ENCODE measurements around the gene RPS6KA5.
A peak's percentile ranks its signal among the peaks of the same experiment; 100 is the strongest.
"Not testable (repeated sequence)": the region's sequence is repeated elsewhere in the genome, so short reads cannot be mapped to it uniquely, and the experiment has no call there.

RPS6KA5 gene

DNA sequence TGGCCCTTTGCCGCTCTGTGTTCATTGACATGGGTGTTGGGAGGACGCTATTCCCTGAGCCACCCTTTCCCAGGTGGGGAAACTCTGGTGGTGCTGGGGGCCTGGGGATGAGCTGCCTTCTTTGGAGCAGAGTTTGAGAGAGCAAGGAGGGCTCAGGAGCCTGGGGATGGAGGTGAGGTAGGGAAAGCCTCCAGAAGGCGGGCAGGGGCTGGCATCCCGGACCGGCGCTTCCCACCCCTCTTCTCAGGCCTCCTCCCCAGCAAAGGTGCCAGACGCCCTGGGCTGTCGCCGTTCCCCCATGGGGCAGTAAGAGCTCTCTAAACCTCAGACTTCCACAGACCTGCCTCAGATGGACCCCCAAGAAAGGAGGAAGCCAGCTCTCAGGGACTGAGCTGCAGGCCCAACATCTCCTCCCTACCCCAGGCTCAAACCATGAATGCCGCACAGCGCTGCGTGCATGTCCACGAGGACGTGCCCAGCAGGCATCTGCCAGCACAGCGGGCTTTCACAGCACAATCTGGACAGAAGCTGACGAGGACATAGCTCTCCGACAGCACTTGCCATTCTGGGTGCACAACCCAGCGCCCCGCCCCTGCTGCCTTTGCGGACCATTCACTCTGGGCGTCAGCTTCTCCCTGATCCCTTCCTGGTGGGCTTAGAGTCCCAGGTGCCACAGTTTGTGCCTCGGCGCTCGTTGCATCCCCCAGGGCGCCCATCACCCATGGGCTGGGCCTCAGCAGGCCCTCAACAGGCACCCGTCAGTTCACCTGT lies 229.3 kb downstream of the RPS6KA5 start:
- DNase-seq (ENCODE audit: low read depth) = no peak

DNA sequence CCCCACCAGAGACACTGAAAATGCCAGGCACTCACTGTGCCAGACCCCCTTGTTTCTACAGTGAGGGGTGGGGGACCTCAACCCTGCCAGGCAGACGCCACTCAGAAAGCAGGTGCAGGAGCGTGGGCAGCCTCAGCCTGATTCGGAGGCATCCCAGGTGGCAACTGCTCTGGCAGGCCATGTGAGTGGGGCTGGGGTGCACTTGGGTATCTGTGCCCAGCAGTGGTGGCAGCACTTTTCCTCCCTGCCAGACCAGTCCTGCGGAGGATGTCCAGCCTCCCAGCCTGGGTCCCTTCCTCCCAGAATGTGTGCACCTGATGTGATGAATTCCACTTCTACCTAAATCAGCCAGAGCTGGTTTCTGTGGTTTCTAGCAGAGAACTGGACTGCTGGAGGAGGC lies 230.8 kb downstream of the RPS6KA5 start:
- DNase-seq (ENCODE audit: low read depth) = no peak

DNA sequence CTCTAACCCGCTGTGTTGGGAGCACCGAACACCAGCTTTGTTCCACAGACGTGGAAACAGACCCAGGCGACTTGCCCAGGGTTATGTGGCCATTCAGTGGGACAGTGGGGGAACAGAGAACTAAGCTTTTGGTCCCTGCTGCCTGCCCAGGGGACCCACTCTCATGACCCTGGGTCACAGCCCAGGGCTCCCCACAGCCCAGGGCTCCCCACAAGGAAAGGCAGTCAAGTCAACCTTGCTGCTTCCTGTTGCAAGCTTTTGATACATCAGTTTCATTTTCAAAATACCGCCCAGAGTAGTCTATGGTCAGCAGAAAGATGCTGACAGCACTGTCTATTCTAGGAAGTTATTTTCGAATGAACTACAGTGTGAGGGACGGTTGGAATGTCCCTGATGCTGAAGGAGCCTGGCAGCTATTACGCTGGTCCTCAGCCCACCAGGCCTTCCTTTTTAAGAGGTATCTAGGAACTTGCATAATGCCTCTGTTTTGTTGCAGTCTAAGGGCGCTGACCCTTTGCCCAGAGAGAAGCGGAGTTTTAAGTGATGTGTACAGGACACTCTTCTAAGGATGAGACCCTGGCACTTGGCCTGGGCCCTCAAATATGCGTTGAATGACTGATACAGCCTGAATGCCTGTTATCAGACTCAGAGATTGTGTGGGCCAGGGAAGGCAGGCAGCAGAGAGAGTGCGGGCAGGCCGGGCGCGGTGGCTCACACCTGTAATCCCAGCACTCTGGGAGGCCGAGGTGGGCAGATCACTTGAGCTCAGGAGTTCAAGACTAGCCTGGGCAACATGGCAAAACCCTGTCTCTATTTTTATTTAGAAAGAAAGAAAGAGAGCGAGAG lies 231.6 kb downstream of the RPS6KA5 start:
- DNase-seq (ENCODE audit: low read depth) = no peak

DNA sequence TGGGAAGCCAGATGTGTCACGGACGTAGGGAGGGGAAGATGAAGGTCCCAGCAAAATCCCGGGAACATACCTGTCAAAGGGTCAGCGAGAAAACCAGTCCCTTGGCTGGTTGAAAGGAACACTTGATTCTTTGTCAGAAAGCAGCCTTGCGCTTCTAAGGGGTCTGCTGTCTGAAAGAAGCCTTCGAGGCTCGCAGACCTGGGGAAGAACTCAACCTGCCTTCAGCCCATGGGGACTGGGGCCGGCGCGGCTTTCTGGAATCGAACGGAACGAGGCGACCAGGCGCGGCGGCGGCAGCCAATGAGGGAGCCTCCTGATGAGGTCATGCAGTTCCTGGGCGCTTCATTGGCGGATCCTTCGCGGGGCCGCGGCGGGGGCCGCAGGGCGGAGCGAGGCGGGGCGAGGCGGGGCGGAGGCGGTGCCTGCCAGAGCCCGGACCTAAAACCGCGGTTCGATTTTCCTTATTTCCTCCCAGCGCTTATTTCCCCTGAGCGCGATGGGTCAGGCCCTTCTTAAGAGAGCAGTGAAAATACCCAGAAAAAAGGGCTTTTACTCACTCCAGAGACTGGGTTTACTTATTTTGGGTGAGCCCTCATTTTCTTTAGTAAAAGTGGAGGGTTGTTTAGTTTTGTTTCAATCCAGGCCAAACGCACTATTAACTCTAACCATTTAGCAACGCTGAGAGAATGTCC lies 232.4 kb downstream of the RPS6KA5 start:
- peak; percentile 83 for DNase-seq (ENCODE audit: low read depth)

DNA sequence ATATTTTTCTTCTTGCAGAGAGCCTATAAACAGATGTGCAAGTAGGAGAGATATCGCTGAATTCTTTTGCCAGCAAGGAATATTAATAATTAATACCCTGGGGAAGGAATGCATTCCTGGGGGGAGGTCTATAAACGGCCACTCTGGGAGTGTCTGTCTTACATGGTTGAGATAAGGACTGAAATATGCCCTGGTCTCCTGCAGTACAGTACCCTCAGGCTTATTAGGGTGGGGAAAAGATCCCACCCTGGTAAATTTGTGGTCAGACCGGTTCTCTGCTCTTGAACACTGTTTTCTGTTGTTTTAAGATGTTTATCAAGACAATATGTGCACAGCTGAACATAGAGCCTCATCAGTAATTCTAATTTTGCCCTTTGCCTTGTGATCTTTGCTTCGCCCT lies 236.9 kb downstream of the RPS6KA5 start:
- DNase-seq (ENCODE audit: low read depth) = not testable (repeated sequence)

DNA sequence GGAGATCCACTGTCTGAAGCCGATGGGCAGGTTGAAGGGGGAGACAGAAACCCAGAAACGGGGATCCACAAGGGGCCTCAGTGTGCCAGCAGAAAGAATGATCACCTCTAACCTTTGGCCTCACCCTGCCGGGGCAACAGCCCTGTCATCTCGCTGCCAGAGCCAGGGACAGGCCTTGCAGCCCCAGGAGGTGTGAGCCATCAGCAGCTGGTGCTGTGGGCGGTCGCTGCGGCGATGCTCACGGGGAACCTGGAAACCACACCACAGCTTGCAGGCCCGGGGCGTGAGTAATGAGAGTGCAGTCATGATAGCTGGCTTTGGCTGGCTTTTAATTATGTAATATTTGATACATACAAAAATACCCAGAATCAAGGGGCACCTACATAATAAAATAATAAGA lies 239.5 kb downstream of the RPS6KA5 start:
- DNase-seq (ENCODE audit: low read depth) = peak; percentile 74

DNA sequence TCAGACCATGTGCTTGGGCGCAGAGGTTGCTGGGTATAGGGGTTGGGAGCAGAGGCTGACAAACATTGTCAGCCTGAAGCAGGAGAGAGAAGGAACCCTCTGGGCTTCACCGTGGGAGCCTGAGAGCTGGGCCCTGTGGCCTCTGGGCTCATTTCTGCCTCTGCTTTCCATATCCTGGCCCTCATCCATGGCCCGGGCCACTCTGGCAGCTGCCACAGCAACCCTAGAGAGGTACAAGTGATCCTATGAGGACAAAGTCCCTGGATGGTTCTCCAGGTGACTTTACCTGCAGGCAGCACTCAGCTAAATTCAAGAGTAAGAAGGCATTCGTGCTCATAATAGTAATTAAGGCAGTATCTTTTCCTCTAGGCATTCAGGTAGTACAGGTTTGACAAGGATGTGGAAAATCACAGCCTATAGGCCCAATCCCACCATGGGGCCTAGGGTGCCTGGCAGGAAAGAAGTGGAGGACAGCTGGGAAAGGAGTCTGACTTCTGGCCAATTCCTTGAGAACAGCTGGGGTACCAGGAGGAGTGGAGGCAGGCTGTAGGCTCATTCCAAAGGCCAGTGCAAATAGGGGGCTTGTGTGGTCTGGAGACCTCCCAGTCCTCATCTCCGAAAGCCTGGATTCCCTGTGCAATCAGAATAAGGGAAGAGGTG lies 240.6 kb downstream of the RPS6KA5 start:
- DNase-seq (ENCODE audit: low read depth) = no peak

DNA sequence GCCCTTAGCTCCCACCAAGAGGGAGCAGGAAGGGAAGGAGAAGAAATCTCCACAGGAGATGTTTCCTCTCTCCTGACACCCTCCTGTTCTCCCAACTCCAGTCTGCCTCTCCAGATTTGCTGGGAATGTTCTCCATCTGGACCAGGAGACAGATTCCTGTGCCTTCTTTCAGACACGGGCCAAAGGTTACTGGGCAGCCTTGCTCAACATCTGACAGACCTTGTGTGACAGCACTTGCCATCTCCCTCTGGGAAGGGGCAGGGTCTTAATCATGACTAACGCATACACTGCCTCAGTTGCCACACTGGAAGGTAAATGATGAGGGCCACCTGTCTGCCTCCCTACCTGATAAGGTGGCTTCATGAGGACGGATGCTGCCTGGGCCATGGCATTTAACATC lies 241.7 kb downstream of the RPS6KA5 start:
- DNase-seq (ENCODE audit: low read depth) = no peak

DNA sequence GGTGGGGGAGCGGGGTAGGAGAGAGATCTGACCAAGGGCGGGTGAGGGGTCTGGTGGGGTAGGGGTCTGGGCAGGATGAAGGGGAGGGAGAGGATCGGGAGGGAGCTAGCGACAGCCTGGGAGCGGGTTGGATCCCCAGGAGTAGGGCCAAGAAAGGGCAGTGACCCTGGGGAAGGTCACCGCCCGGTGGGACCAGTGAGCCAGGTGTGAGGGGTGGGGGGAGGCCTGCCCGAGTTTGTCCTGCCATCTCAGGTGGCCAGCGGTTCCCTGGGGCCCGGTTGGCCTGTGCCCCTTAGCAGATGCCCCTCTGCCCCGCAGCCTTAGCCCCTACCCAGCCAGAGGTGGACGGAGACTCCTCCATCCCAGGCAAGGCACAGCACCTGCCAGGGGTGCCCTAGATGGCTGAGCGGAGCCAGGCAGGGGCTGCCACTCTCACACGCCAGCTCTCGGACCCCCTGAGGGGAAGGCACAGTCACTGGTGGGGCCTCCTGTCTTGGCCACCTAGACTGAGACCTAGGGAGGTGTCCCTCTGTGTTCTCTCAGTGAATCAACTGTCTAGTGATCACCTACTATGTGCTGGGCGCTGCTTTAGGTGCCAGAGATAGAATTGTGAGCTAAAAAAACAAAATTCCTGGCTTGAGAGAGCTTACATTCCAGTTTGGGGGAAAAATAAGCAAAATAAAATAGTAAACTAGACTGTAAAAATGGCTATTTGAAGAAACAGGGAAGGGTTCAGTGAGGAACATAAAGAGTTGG lies 243.6 kb downstream of the RPS6KA5 start:
- no peak for DNase-seq (ENCODE audit: low read depth)

DNA sequence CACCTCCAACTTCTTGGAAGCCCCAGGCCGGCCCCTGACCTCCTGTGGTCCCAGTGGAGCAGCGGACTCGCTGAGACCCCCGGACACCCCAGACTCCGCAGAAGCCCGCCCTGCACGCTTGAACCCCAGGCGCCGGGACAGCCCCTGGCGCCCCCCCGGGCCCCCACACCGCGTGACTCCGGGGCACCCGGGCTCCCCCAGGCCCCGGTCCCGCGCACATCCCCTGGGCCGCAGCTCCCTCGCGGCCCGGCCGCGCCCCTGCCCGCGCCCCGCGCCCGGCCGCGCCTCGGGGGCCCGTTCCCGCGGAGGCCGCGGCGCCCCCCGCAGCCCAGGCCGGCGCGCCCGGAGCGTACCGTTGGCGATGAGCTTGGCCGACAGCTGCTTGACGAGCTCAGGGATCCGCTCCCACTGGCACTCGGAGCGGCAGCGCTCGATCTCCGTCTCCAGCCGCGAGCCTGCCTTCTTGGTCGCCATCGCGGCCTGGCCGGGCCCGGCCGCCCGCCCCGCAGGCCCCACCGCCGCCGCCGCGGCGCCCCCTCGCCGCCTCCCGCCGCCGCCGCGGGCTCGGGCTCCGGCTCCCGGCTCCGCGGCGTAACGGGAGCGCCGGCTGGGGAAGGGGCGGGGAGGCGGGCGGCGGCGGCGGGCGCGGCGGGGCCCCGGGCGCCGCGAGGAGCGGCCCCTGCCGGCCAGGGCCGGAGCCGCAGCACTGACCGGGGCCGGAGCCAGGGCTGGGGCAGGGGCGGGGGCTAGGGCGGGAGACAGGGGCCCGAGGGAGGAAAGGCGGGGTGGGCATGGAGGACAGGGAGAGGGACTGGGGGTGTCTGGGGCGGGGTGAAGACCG lies 244.4 kb downstream of the RPS6KA5 start, which contains the start of gene TTC7B:
Gene TTC7B, minus strand, starts transcription at position 609 of the 841 bp plus-strand sequence. Its CDS starts 135 bp downstream, at position 474.
- DNase-seq (ENCODE audit: low read depth) = no peak

DNA sequence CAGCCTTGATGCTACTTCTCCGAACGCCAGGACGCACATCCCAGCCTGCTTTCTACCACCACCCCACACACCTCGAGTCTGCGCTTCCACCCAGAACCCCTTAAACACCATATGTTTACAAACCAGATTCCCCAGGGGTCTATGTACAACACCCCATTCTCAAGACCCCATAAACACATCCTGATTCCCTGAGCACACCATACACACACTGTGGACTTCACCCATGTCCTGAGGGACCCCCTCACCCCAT lies 244.9 kb downstream of the RPS6KA5 start:
- DNase-seq (ENCODE audit: low read depth) = no peak

DNA sequence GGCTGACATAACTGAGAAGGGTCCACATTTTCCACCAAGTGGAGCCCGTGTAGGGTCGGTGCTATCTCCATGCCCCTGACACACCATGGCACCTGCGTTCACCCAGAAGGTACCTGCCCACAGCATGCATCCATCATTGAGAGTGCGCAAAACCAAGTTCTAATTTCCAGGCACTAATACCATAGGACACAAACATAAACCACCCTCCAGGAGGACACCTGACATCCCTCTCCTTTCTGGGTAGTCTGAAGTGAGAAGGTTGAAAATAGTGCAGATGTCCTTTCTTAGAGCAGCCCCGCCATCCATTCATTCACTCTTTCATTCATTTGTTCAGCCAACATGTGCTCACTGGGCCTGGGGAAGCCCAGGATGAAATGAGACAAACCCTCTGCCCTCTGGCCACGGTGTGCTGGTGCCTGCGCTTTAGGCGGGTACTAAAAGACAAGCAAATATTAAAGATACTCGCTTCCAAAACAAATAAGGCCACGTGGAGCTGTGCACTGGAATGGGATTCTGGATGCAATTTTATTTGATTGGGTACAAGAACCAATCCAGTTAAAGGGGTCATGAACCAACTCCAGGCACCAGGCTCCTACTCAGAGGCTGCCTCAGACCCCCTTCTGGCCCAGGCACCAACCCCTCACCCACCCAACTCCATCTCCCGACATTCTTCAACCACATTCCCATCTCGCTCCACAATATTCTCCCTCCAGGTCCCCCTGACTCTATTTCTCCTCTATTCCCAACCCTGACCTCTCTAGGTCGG lies 245.5 kb downstream of the RPS6KA5 start:
- DNase-seq (ENCODE audit: low read depth) = no peak

DNA sequence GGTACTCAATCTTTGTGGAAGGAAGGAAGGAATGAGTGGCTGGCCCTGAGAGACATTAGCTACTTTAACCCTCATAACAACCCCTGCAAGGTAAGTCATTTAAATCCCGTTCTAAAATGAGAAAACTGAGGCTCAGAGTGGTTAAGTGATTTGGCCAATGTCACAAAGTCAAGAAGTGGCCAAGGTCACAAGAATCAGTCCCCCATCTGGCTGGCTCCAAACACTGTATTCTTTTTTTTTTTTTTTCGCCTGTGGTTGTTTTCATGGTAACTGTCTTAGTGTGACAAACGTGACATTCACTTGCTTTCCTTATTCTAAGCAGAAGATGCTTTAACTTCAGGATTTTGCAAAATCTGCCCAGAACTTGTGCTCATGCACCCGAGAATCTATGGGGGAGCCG lies 247.0 kb downstream of the RPS6KA5 start:
- no peak for DNase-seq (ENCODE audit: low read depth)

DNA sequence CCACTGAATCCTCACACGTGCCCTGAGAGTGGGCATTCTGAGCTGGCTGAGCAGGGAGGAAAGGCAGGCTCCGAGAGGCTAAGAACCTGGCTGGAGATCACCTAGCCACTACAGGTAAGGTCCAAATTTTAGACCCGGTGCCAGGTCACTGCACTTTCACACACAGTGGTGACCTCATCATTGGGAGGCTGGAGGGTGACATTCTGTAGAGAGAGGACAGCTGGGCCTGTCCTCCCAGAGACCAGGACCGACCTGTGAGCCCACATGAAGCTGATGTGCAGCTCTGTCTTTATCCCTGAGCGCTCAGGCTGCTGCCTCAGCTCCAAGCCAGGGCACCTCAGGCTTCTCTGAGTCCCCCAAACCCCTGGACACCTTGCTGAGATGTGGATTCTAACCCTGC lies 248.3 kb downstream of the RPS6KA5 start:
- DNase-seq (ENCODE audit: low read depth) = no peak

DNA sequence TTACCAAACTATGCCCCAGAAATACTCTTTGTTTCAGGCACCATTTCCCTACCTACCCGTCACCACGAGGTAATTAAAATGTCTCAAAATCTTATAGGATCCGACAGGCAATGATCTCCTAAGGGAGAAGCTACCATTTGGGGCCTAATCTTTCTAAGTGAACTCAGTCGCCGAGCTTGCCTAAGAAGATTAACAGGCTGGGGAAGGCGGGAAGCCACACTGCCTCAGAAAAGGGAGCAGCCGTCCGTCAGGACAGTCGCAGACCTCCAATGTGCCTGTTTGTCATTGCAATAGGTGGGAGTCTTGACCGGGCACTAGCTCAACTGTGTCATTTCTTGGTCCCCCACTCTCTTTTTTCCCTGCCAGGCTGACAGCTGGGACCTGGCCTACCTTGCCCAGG lies 248.8 kb downstream of the RPS6KA5 start:
- DNase-seq (ENCODE audit: low read depth) = no peak

DNA sequence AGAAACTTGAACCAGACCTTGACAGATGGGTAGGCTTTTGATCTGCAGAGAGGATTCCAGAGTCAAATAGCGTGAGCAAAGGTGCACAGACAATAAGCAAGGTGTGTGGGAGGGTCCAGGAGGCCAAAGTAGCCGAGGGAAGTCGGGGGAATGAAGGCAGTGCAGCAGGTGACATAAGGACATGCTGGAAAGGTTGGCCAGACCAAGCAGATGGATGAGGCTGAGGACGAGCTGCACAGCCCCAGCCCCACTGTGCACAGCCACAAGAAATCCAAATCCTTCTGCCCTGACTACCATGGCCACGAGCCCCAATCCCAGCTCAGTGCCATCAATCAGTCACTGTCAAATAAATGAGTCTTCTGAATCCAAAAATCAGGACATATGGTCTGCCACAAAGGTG lies 249.6 kb downstream of the RPS6KA5 start:
- no peak for DNase-seq (ENCODE audit: low read depth)

DNA sequence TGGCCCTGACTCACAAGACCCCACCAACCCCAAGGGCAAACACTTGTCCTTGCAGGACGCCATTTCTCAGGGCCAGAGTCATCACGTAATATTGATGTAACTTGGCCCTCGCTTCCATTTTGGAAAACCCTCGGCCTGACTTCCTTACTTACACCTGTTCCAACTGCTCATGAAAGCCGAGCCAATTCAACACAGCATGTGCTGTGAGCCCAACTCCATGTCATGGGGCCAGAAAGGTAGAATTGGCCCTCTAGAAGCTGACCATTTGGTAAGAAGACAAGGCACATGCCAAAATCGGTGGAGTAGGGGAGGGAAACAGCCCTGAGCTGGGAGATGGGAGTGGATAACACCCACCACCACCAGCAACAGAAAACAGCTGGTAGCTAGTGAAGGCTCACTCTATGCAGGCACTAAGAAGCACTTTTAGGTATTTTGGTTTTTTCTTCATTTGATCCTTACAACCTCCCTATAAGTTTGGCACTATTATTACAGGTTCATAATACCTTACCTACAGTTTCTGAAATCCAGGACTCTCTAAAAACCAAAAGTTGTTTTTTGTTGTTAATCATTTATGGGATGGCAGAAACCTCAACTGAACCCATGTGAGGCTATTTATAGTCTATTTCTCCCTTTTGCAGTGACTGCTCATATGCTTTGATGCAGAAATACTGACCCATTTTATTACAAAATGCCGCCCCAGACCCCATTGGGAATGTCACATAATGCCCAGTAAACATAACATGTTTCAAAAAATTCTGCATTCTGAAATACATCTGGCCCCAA lies 250.7 kb downstream of the RPS6KA5 start:
- DNase-seq (ENCODE audit: low read depth) = no peak

DNA sequence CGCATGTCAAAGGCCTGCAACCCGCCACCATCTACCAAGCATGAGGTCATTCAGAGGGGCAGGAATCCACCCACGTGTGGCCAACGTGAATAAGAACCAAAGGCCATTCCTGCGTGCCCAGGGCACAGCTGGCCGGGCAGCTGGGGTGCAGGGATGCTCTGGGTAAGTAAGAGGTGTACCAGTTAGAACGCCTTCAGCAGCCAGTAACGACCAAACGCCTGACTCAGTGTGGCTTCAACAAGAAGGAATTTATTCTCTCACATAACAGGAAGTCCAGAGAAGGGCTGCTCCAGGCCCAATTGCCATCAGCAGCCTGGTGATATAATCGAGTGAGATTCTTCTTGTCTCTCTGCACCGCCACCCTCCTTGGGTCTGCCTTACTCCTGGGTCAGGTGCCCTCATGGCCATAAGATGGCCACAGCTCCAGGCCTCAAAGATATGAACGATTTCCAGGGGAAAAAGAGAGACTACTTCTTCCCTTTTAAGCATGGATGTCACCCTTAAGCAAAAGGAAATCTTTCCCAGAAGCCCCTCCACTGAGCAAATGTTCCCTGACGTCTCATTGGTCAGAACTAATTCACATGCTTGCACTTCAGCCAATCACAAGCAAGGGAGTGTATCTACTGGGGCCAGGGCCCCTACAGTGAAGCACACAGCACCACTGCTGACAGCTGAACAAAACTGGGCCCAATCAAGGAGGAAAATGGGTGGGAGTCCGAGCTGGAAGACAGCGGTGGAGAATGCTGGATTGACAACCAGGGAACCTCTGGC lies 251.5 kb downstream of the RPS6KA5 start:
- DNase-seq (ENCODE audit: low read depth) = no peak

Measured in stimulated activated CD8-positive, alpha-beta memory T cell treated with anti-CD3 and anti-CD28 coated beads, Interleukin-4, amount 100 ng/mL, for 24 hours (primary cell).